Stimulated activated memory B cell treated with anti-CD40 and anti-IgM and Interleukin-4, amounts not matched to agents 10 μg/mL and 1 μg/mL and 100 μg/mL, for 72 hours (primary cell): ENCODE measurements around the gene MCAM.

Source experiments
- ATAC-seq: fragments of 150-1000 bp; cut with Tn5 transposase; 2 replicates; pipeline ENCODE4 v1.10.0; 2021
- H3K27ac Mint-ChIP-seq: one replicate; pipeline ENCODE4 v1.8.0; 2022; ENCODE audit warnings: mild to moderate bottlenecking, mixed read lengths
- H3K27me3 Mint-ChIP-seq: one replicate; pipeline ENCODE4 v1.8.0; 2022; ENCODE audit warnings: mixed read lengths
- H3K36me3 Mint-ChIP-seq: one replicate; pipeline ENCODE4 v1.8.0; 2022; ENCODE audit warnings: mixed read lengths
- H3K4me1 Mint-ChIP-seq: one replicate; pipeline ENCODE4 v1.8.0; 2022; ENCODE audit warnings: mixed read lengths
- H3K4me3 Mint-ChIP-seq: one replicate; pipeline ENCODE4 v1.8.0; 2022; ENCODE audit warnings: mild to moderate bottlenecking, moderate library complexity, mixed read lengths
- H3K9me3 Mint-ChIP-seq: one replicate; pipeline ENCODE4 v1.8.0; 2022; ENCODE audit warnings: mixed read lengths

MCAM gene

GRCh38 chr11:119352857-119353260 lies 35.9 kb upstream of the MCAM start:
- ATAC-seq, result no peak
- Mint-ChIP-seq H3K36me3 (no peaks in the 10 kb centered on the region), H3K27me3 (peaks cover 70% of the 10 kb centered on the region)

GRCh38 chr11:119351232-119351631 lies 34.3 kb upstream of the MCAM start:
- Mint-ChIP-seq H3K27ac (no peak overlapping the region), H3K4me1 (peaks cover 4% of the 10 kb centered on the region), H3K27me3 (peaks cover 70% of the 10 kb centered on the region), H3K36me3 (no peaks in the 10 kb centered on the region), H3K4me3 (no peak overlapping the region), H3K9me3 (no peaks in the 10 kb centered on the region)
- no peak for ATAC-seq

More at GRCh38 chr11:119352857-119353260, 35.9 kb upstream of the MCAM start:
- H3K4me1 Mint-ChIP-seq, result peaks cover 11% of the 10 kb centered on the region
- no peak overlapping the region for H3K4me3 Mint-ChIP-seq
- no peaks in the 10 kb centered on the region for H3K9me3 Mint-ChIP-seq
- H3K27ac Mint-ChIP-seq, result no peak overlapping the region

- Mint-ChIP-seq H3K27me3 (peaks cover 70% of the 10 kb centered on the region), H3K36me3 (no peaks in the 10 kb centered on the region), H3K27ac (no peak overlapping the region), H3K4me1 (no peaks in the 10 kb centered on the region), H3K9me3 (no peaks in the 10 kb centered on the region), H3K4me3 (no peak overlapping the region)
- no peak for ATAC-seq
These were observed 33.4 kb upstream of the MCAM start for GRCh38 chr11:119350302-119350701.

GRCh38 chr11:119347940-119348605 lies 31.1 kb upstream of the MCAM start:
- no peak for ATAC-seq
- no peak overlapping the region for H3K27ac Mint-ChIP-seq
- no peaks in the 10 kb centered on the region for H3K4me1 Mint-ChIP-seq
- no peak overlapping the region for H3K4me3 Mint-ChIP-seq
- peaks cover 83% of the 10 kb centered on the region for H3K27me3 Mint-ChIP-seq
- H3K36me3 Mint-ChIP-seq, result no peaks in the 10 kb centered on the region
- H3K9me3 Mint-ChIP-seq, result no peaks in the 10 kb centered on the region

- no peak overlapping the region for H3K4me3 Mint-ChIP-seq
- H3K27ac Mint-ChIP-seq, result no peak overlapping the region
- H3K9me3 Mint-ChIP-seq, result no peaks in the 10 kb centered on the region
- H3K4me1 Mint-ChIP-seq, result no peaks in the 10 kb centered on the region
- no peaks in the 10 kb centered on the region for H3K36me3 Mint-ChIP-seq
- peaks cover 83% of the 10 kb centered on the region for H3K27me3 Mint-ChIP-seq
- no peak for ATAC-seq
These were observed 30.3 kb upstream of the MCAM start for GRCh38 chr11:119347242-119347641.

GRCh38 chr11:119346605-119347004 lies 29.7 kb upstream of the MCAM start, which contains the start of gene MFRP:
TSS of gene MFRP (minus strand) at chr11:119346705. CDS start at chr11:119346513, 192 bp downstream.
- peaks cover 83% of the 10 kb centered on the region for H3K27me3 Mint-ChIP-seq
- no peaks in the 10 kb centered on the region for H3K36me3 Mint-ChIP-seq
- no peak within 1 kb of the TSS for H3K4me3 Mint-ChIP-seq
- H3K9me3 Mint-ChIP-seq, result no peaks in the 10 kb centered on the region
- no peaks in the 10 kb centered on the region for H3K4me1 Mint-ChIP-seq
- no peak for ATAC-seq
- no peak within 1 kb of the TSS for H3K27ac Mint-ChIP-seq

- peaks cover 83% of the 10 kb centered on the region for H3K27me3 Mint-ChIP-seq
- ATAC-seq, result no peak
These were observed 28.8 kb upstream of the MCAM start for GRCh38 chr11:119345685-119346084.

GRCh38 chr11:119344291-119345010 lies 27.5 kb upstream of the MCAM start:
- ATAC-seq, result no peak
- Mint-ChIP-seq H3K4me3 (no peak overlapping the region), H3K27me3 (peaks cover 80% of the 10 kb centered on the region), H3K36me3 (no peaks in the 10 kb centered on the region), H3K27ac (no peak overlapping the region), H3K9me3 (no peaks in the 10 kb centered on the region), H3K4me1 (peaks cover 12% of the 10 kb centered on the region)

More at GRCh38 chr11:119345685-119346084, 28.8 kb upstream of the MCAM start:
- no peaks in the 10 kb centered on the region for H3K36me3 Mint-ChIP-seq
- H3K27ac Mint-ChIP-seq, result no peak overlapping the region
- H3K9me3 Mint-ChIP-seq, result no peaks in the 10 kb centered on the region
- peaks cover 9% of the 10 kb centered on the region for H3K4me1 Mint-ChIP-seq
- no peak overlapping the region for H3K4me3 Mint-ChIP-seq

- peaks cover 87% of the 10 kb centered on the region for H3K27me3 Mint-ChIP-seq
- no peak overlapping the region for H3K4me3 Mint-ChIP-seq
- no peaks in the 10 kb centered on the region for H3K36me3 Mint-ChIP-seq
- H3K9me3 Mint-ChIP-seq, result no peaks in the 10 kb centered on the region
- peaks cover 19% of the 10 kb centered on the region for H3K4me1 Mint-ChIP-seq
- no peak for ATAC-seq
- no peak overlapping the region for H3K27ac Mint-ChIP-seq
These were observed 26.8 kb upstream of the MCAM start for GRCh38 chr11:119343726-119344125.

GRCh38 chr11:119342362-119343130 lies 25.6 kb upstream of the MCAM start:
- Mint-ChIP-seq H3K36me3 (no peaks in the 10 kb centered on the region), H3K27ac (no peak overlapping the region), H3K4me1 (peaks cover 24% of the 10 kb centered on the region), H3K4me3 (no peak overlapping the region), H3K9me3 (no peaks in the 10 kb centered on the region), H3K27me3 (peaks cover 85% of the 10 kb centered on the region)
- no peak for ATAC-seq

GRCh38 chr11:119342023-119342300 lies 25.0 kb upstream of the MCAM start:
- peaks cover 3% of the 10 kb centered on the region for H3K36me3 Mint-ChIP-seq
- peaks cover 79% of the 10 kb centered on the region for H3K27me3 Mint-ChIP-seq
- H3K4me1 Mint-ChIP-seq, result peaks cover 25% of the 10 kb centered on the region
- no peak overlapping the region for H3K4me3 Mint-ChIP-seq
- ATAC-seq, result no peak
- no peak overlapping the region for H3K27ac Mint-ChIP-seq
- no peaks in the 10 kb centered on the region for H3K9me3 Mint-ChIP-seq

- H3K4me1 Mint-ChIP-seq, result peaks cover 30% of the 10 kb centered on the region
- no peak overlapping the region for H3K4me3 Mint-ChIP-seq
- H3K27me3 Mint-ChIP-seq, result peaks cover 74% of the 10 kb centered on the region
- H3K27ac Mint-ChIP-seq, result no peak overlapping the region
- no peaks in the 10 kb centered on the region for H3K9me3 Mint-ChIP-seq
- ATAC-seq, result no peak
- peaks cover 9% of the 10 kb centered on the region for H3K36me3 Mint-ChIP-seq
These were observed 24.5 kb upstream of the MCAM start for GRCh38 chr11:119341222-119342022.

- Mint-ChIP-seq H3K9me3 (no peaks in the 10 kb centered on the region), H3K4me3 (no peak within 1 kb of the TSS), H3K27me3 (peaks cover 65% of the 10 kb centered on the region), H3K27ac (no peak within 1 kb of the TSS), H3K36me3 (peaks cover 14% of the 10 kb centered on the region), H3K4me1 (peaks cover 38% of the 10 kb centered on the region)
- ATAC-seq, result no peak
These were observed 23.6 kb upstream of the MCAM start, which contains the start of gene C1QTNF5 for GRCh38 chr11:119340335-119341221. TSS of gene C1QTNF5 (minus strand) at chr11:119340883. CDS start at chr11:119340397, 486 bp downstream.
